ENCODE data around the gene CRYBB1.
A peak's percentile ranks its signal among the peaks of the same experiment; 100 is the strongest.

CRYBB1 gene

GRCh38 chr22:26553056-26553752, 64.6 kb downstream of the CRYBB1 start:
- peak; percentile 70 for DNase-seq (ENCODE audit: low read depth)

- DNase-seq (ENCODE audit: low read depth): no peak
Observed at GRCh38 chr22:26552466-26552865, 65.4 kb downstream of the CRYBB1 start.

GRCh38 chr22:26551568-26551967, 66.3 kb downstream of the CRYBB1 start:
- DNase-seq (ENCODE audit: low read depth): no peak

GRCh38 chr22:26550498-26551033, 67.3 kb downstream of the CRYBB1 start:
- peak; percentile 99 for DNase-seq (ENCODE audit: low read depth)

- DNase-seq (ENCODE audit: low read depth): no peak
Observed at GRCh38 chr22:26549902-26550497, 67.8 kb downstream of the CRYBB1 start.
